Progenitor cell of endocrine pancreas (in vitro differentiated cells): ENCODE results near the gene KLHL17. TPM values are rescaled to one million over a fixed set of nuclear protein-coding genes. Genes with fewer than 3 reads are reported as not detected.

Experiments
- DNase-seq: peaks from one replicate; pipeline ENCODE4 v3.0.0; 2021; ENCODE audit warnings: low spot score; ENCODE audit not compliant: unreplicated experiment
- H3K27ac Mint-ChIP-seq: 2 replicates; pipeline ENCODE4 v1.8.0; 2021; ENCODE audit warnings: mild to moderate bottlenecking, moderate library complexity, mixed read lengths
- H3K27me3 Mint-ChIP-seq: 2 replicates; pipeline ENCODE4 v1.8.0; 2021; ENCODE audit warnings: mixed read lengths
- H3K36me3 Mint-ChIP-seq: 2 replicates; pipeline ENCODE4 v1.8.0; 2022; ENCODE audit warnings: mixed read lengths; ENCODE audit not compliant: insufficient read depth
- H3K4me1 Mint-ChIP-seq: 2 replicates; pipeline ENCODE4 v1.8.0; 2021; ENCODE audit warnings: low read depth, mixed read lengths
- H3K4me3 Mint-ChIP-seq: 2 replicates; pipeline ENCODE4 v1.8.0; 2021; ENCODE audit warnings: low read depth, mild to moderate bottlenecking, moderate library complexity, mixed read lengths
- H3K9me3 Mint-ChIP-seq: 2 replicates; pipeline ENCODE4 v1.8.0; 2021; ENCODE audit warnings: low read depth, mixed read lengths
- CTCF ChIP-seq: fragments of 200-600 bp; sonication (generic); IDR thresholded peaks from one replicate; pipeline ENCODE4 v1.5.0; 2021; ENCODE audit warnings: antibody characterized with exemption, mild to moderate bottlenecking; ENCODE audit not compliant: unreplicated experiment
- total RNA-seq: library from RNA; stranded (reverse); gene quantifications from 2 replicates; pipeline ENCODE4 v1.2.1, GENCODE V29; 2021

The KLHL17 gene
- total RNA-seq, 1 donor from 2014 or later = 45.3 TPM

- Mint-ChIP-seq H3K27me3 (no peaks in the 10 kb centered on the region), H3K4me3 (no peak overlapping the region), H3K27ac (no peak overlapping the region), H3K36me3 (peaks cover 25% of the 10 kb centered on the region), H3K9me3 (no peaks in the 10 kb centered on the region), H3K4me1 (no peaks in the 10 kb centered on the region)
- TF ChIP-seq CTCF = no peak
- no peak for DNase-seq
Observed at GRCh38 chr1:947958-948357, 12.4 kb upstream of the KLHL17 start.

- Mint-ChIP-seq H3K4me3 (no peak overlapping the region), H3K27ac (no peak overlapping the region), H3K36me3 (peaks cover 23% of the 10 kb centered on the region), H3K27me3 (no peaks in the 10 kb centered on the region), H3K4me1 (no peaks in the 10 kb centered on the region), H3K9me3 (no peaks in the 10 kb centered on the region)
- no peak for TF ChIP-seq CTCF
- DNase-seq = no peak
Observed at GRCh38 chr1:950268-950667, 10.1 kb upstream of the KLHL17 start.

- peaks cover 23% of the 10 kb centered on the region for H3K36me3 Mint-ChIP-seq
- TF ChIP-seq CTCF = no peak
- no peak for DNase-seq
- no peaks in the 10 kb centered on the region for H3K27me3 Mint-ChIP-seq
- no peaks in the 10 kb centered on the region for H3K4me1 Mint-ChIP-seq
- no peak overlapping the region for H3K27ac Mint-ChIP-seq
- no peaks in the 10 kb centered on the region for H3K9me3 Mint-ChIP-seq
- H3K4me3 Mint-ChIP-seq = no peak overlapping the region
Observed at GRCh38 chr1:950881-951280, 9.5 kb upstream of the KLHL17 start.

GRCh38 chr1:951364-951763, 9.0 kb upstream of the KLHL17 start:
- H3K9me3 Mint-ChIP-seq = no peaks in the 10 kb centered on the region
- TF ChIP-seq CTCF = peak; percentile 48
- no peak overlapping the region for H3K4me3 Mint-ChIP-seq
- H3K27me3 Mint-ChIP-seq = no peaks in the 10 kb centered on the region
- H3K27ac Mint-ChIP-seq = no peak overlapping the region
- H3K4me1 Mint-ChIP-seq = no peaks in the 10 kb centered on the region
- H3K36me3 Mint-ChIP-seq = peaks cover 22% of the 10 kb centered on the region
- no peak for DNase-seq

- H3K9me3 Mint-ChIP-seq = no peaks in the 10 kb centered on the region
- H3K27me3 Mint-ChIP-seq = no peaks in the 10 kb centered on the region
- peaks cover 20% of the 10 kb centered on the region for H3K36me3 Mint-ChIP-seq
- TF ChIP-seq CTCF = no peak
- no peak for DNase-seq
- H3K4me1 Mint-ChIP-seq = no peaks in the 10 kb centered on the region
- no peak overlapping the region for H3K27ac Mint-ChIP-seq
- H3K4me3 Mint-ChIP-seq = no peak overlapping the region
Observed at GRCh38 chr1:952201-952600, 8.2 kb upstream of the KLHL17 start.
